ENCODE data around the gene HDAC1. TPM values are rescaled to one million over a fixed set of nuclear protein-coding genes. Genes with fewer than 3 reads are reported as not detected.

HDAC1 gene
- total RNA-seq, 1 donor from 2014 or later, result 52.9 TPM

DNA sequence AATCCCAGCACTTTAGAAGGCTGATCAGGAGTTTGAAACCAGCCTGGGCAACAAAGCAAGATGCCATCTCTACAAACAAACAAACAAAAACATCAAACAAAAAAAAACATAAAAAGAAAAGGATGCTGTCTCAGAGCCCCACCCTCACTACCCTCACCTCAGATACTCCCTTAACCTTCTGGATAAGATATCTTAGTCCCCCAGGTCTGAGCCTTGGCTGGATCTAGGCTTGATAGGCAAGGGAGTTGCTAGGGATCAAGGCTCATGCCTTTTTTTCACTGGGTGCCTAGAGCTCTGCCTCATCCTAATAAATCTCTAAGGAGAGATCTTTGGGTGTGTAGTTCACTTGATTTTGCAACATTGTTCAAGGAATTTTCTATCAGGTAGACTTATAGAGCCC lies 7.4 kb downstream of the HDAC1 start:
- peaks cover 9% of the 10 kb centered on the region for H3K4me1 Mint-ChIP-seq (ENCODE audit: low read depth)
- H3K9me3 Mint-ChIP-seq (ENCODE audit: low read depth), result peaks cover 3% of the 10 kb centered on the region
- H3K4me3 Mint-ChIP-seq (ENCODE audit: unreplicated experiment), result no peak overlapping the region
- no peak overlapping the region for H3K27ac Mint-ChIP-seq (ENCODE audit: unreplicated experiment)
- no peak for DNase-seq (ENCODE audit: low spot score)
- H3K27me3 Mint-ChIP-seq (ENCODE audit: low read depth), result no peaks in the 10 kb centered on the region
- TF ChIP-seq, protein P1, sequence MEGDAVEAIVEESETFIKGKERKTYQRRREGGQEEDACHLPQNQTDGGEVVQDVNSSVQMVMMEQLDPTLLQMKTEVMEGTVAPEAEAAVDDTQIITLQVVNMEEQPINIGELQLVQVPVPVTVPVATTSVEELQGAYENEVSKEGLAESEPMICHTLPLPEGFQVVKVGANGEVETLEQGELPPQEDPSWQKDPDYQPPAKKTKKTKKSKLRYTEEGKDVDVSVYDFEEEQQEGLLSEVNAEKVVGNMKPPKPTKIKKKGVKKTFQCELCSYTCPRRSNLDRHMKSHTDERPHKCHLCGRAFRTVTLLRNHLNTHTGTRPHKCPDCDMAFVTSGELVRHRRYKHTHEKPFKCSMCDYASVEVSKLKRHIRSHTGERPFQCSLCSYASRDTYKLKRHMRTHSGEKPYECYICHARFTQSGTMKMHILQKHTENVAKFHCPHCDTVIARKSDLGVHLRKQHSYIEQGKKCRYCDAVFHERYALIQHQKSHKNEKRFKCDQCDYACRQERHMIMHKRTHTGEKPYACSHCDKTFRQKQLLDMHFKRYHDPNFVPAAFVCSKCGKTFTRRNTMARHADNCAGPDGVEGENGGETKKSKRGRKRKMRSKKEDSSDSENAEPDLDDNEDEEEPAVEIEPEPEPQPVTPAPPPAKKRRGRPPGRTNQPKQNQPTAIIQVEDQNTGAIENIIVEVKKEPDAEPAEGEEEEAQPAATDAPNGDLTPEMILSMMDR (IDR thresholded peaks at IDR 0.05), result no peak
- H3K36me3 Mint-ChIP-seq (ENCODE audit: low read depth), result peaks cover 13% of the 10 kb centered on the region

DNA sequence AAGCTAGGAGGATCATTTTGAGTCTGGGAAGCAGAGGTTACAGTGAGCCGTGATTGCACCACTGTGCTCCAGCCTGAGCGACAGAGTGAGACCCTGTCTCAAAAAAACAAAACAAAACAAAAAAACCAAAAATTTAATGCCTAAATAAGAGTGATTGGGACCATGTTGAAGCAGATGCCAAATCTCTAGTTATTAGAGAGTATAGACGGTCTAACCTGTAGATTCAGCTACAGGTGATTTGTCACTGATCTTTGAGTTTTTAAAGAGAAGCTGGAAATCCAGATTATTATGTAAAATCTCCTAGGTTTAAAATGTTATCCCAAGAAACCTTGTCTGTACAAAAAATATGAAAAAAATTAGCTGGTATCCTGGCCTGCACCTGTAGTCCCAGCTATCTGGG lies 11.5 kb downstream of the HDAC1 start:
- Mint-ChIP-seq H3K9me3 (ENCODE audit: low read depth) (peaks cover 7% of the 10 kb centered on the region), H3K27me3 (ENCODE audit: low read depth) (no peaks in the 10 kb centered on the region), H3K4me1 (ENCODE audit: low read depth) (peaks cover 10% of the 10 kb centered on the region), H3K4me3 (ENCODE audit: unreplicated experiment) (no peak overlapping the region), H3K27ac (ENCODE audit: unreplicated experiment) (no peak overlapping the region), H3K36me3 (ENCODE audit: low read depth) (peaks cover 23% of the 10 kb centered on the region)
- DNase-seq (ENCODE audit: low spot score), result no peak
- TF ChIP-seq, protein P1 (IDR thresholded peaks at IDR 0.05), result no peak

DNA sequence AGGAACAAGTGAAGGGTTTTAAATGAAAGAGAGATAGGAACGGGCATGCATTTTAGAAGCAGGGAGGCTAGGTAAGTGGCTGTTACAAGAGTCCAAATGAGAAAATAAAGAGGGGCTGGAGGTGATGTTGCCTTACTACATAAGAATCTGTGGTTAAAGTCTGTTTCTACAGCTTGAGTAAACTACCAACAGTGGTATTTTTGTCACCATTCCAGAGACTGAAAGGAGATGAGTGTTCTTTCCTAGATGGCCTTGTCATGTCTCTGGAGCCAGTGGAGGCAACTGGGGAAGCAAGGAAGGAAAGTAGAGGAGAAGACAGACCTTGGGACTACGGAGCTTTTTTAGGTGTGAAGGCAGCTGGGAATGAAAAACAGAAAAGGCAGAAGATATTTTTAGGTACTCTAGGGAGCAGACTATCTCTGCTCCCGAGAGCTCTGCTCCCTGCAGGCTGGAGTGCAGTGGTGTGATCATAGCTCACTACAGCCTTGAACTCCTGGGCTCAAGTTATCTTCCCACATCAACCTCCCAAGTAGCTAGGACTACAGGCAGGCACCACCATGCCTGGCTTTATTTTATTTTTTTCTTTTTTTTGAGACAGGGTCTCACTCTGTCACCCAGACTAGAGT lies 12.2 kb downstream of the HDAC1 start:
- Mint-ChIP-seq H3K9me3 (ENCODE audit: low read depth) (peaks cover 7% of the 10 kb centered on the region), H3K27ac (ENCODE audit: unreplicated experiment) (peak overlapping the region; percentile 54), H3K4me1 (ENCODE audit: low read depth) (peaks cover 10% of the 10 kb centered on the region), H3K4me3 (ENCODE audit: unreplicated experiment) (no peak overlapping the region), H3K36me3 (ENCODE audit: low read depth) (peaks cover 23% of the 10 kb centered on the region), H3K27me3 (ENCODE audit: low read depth) (no peaks in the 10 kb centered on the region)
- TF ChIP-seq, protein P1 (IDR thresholded peaks at IDR 0.05), result no peak
- no peak for DNase-seq (ENCODE audit: low spot score)

DNA sequence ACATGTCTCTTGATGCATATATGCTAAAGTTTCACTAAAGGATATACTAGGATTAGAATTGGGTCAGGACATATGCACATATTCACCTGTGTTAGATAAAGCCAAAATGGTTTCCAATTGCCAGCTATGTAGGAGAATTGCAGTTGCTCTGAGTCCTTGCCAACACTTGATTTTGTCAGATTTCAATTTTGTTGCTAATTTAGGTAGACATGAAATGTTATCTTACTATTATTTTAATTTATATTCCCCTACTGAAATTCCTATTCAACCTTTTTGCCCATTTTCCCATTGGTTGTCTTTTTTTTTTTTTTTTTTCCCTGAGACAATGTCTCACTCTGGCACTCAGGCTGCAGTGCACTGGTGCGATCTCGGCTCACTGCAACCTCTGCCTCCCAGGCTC lies 13.4 kb downstream of the HDAC1 start:
- DNase-seq (ENCODE audit: low spot score), result no peak
- Mint-ChIP-seq H3K27me3 (ENCODE audit: low read depth) (no peaks in the 10 kb centered on the region), H3K9me3 (ENCODE audit: low read depth) (peaks cover 7% of the 10 kb centered on the region), H3K4me3 (ENCODE audit: unreplicated experiment) (no peak overlapping the region), H3K36me3 (ENCODE audit: low read depth) (peaks cover 23% of the 10 kb centered on the region), H3K4me1 (ENCODE audit: low read depth) (peaks cover 17% of the 10 kb centered on the region), H3K27ac (ENCODE audit: unreplicated experiment) (no peak overlapping the region)
- TF ChIP-seq, protein P1 (IDR thresholded peaks at IDR 0.05), result no peak

DNA sequence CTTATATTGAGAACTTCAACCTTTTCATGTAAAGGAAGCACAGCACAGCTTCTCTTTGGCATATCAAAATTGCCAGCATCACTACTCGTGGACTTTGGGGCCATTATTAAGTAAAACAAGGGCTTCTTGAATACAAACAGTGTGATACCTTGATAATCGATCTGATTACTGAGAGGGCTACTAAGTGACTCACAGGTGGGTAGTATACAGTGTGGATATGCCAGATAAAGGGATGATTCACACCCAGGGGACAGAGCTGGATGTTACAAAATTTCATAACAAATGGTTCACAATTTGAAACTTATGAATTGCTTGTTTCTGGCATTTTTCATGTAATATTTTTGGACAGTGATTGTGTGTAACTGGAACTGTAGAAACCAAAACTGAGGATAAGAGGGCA lies 15.4 kb downstream of the HDAC1 start:
- Mint-ChIP-seq H3K27me3 (ENCODE audit: low read depth) (no peaks in the 10 kb centered on the region), H3K4me3 (ENCODE audit: unreplicated experiment) (no peak overlapping the region), H3K9me3 (ENCODE audit: low read depth) (peaks cover 7% of the 10 kb centered on the region), H3K4me1 (ENCODE audit: low read depth) (peaks cover 25% of the 10 kb centered on the region), H3K27ac (ENCODE audit: unreplicated experiment) (no peak overlapping the region), H3K36me3 (ENCODE audit: low read depth) (peaks cover 23% of the 10 kb centered on the region)
- DNase-seq (ENCODE audit: low spot score), result no peak
- TF ChIP-seq, protein P1 (IDR thresholded peaks at IDR 0.05), result no peak

All from chondrocyte (in vitro differentiated cells).